Neural cell (in vitro differentiated cells): ENCODE results near the gene UGT2A3.
"Not testable (repeated sequence)": the region's sequence is repeated elsewhere in the genome, so short reads cannot be mapped to it uniquely, and the experiment has no call there.

Source experiments
- CTCF ChIP-seq: fragments of 450-650 bp; IDR thresholded peaks from 2 replicates; pipeline ENCODE4 v1.5.1; 2014; ENCODE audit warnings: antibody characterized with exemption, mild to moderate bottlenecking, moderate library complexity; ENCODE audit not compliant: poor library complexity, severe bottlenecking
- EP300 ChIP-seq: fragments of 450-650 bp; conservative IDR thresholded peaks from 2 replicates; pipeline ENCODE4 v1.6.1; 2014; ENCODE audit warnings: antibody characterized with exemption, mild to moderate bottlenecking, moderate library complexity; ENCODE audit not compliant: poor library complexity, severe bottlenecking
- EZH2 ChIP-seq: fragments of 200-600, 300-800 bp; shearing (Covaris generic), sonication (generic); IDR thresholded peaks from 2 replicates; pipeline ENCODE4 v1.6.1; 2014; ENCODE audit warnings: antibody characterized with exemption, low read length, borderline replicate concordance, mild to moderate bottlenecking; ENCODE audit not compliant: insufficient read depth, poor library complexity, severe bottlenecking
- TAF1 ChIP-seq: IDR thresholded peaks from 2 replicates; pipeline ENCODE4 v1.6.1; 2012; ENCODE audit warnings: low read depth

GRCh38 chr4:68922202-68922601, 29.4 kb downstream of the UGT2A3 start:
- not testable (repeated sequence) for TF ChIP-seq TAF1, CTCF, EP300, EZH2
